ENCODE measurements around the gene MAML2.

The MAML2 gene

GRCh38 chr11:96054870-96055705 is 287.9 kb downstream of the MAML2 start:
- peak overlapping the region; percentile 5 for H3K27ac ChIP-seq (ENCODE audit: poor library complexity, severe bottlenecking)
- no peak for DNase-seq (ENCODE audit: low spot score)
- H3K27me3 ChIP-seq (ENCODE audit: insufficient read depth, poor library complexity, severe bottlenecking), result no peaks in the 10 kb centered on the region
- TF ChIP-seq, protein P1, sequence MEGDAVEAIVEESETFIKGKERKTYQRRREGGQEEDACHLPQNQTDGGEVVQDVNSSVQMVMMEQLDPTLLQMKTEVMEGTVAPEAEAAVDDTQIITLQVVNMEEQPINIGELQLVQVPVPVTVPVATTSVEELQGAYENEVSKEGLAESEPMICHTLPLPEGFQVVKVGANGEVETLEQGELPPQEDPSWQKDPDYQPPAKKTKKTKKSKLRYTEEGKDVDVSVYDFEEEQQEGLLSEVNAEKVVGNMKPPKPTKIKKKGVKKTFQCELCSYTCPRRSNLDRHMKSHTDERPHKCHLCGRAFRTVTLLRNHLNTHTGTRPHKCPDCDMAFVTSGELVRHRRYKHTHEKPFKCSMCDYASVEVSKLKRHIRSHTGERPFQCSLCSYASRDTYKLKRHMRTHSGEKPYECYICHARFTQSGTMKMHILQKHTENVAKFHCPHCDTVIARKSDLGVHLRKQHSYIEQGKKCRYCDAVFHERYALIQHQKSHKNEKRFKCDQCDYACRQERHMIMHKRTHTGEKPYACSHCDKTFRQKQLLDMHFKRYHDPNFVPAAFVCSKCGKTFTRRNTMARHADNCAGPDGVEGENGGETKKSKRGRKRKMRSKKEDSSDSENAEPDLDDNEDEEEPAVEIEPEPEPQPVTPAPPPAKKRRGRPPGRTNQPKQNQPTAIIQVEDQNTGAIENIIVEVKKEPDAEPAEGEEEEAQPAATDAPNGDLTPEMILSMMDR (IDR thresholded peaks at IDR 0.05; ENCODE audit: poor library complexity, severe bottlenecking), result peak; percentile 86
- H3K4me1 ChIP-seq (ENCODE audit: insufficient read depth, poor library complexity, severe bottlenecking), result peaks cover 13% of the 10 kb centered on the region
- no peaks in the 10 kb centered on the region for H3K36me3 ChIP-seq (ENCODE audit: low read depth)
- 0 out of 3 replicates have a peak, but pooled peaks have one; percentile 52 for ATAC-seq (ENCODE audit: low read depth)
- H3K9me3 ChIP-seq (ENCODE audit: severe bottlenecking), result no peaks in the 10 kb centered on the region
- no peak overlapping the region for H3K4me3 ChIP-seq (ENCODE audit: severe bottlenecking)

- Histone ChIP-seq H3K27me3 (ENCODE audit: insufficient read depth, poor library complexity, severe bottlenecking) (no peaks in the 10 kb centered on the region), H3K9me3 (ENCODE audit: severe bottlenecking) (no peaks in the 10 kb centered on the region), H3K36me3 (ENCODE audit: low read depth) (no peaks in the 10 kb centered on the region), H3K27ac (ENCODE audit: poor library complexity, severe bottlenecking) (no peak overlapping the region), H3K4me1 (ENCODE audit: insufficient read depth, poor library complexity, severe bottlenecking) (peaks cover 13% of the 10 kb centered on the region), H3K4me3 (ENCODE audit: severe bottlenecking) (no peak overlapping the region)
- ATAC-seq (ENCODE audit: low read depth), result no peak
- TF ChIP-seq, protein P1 (IDR thresholded peaks at IDR 0.05; ENCODE audit: poor library complexity, severe bottlenecking), result no peak
- no peak for DNase-seq (ENCODE audit: low spot score)
These were observed 289.9 kb downstream of the MAML2 start for GRCh38 chr11:96052921-96053651.

DNA sequence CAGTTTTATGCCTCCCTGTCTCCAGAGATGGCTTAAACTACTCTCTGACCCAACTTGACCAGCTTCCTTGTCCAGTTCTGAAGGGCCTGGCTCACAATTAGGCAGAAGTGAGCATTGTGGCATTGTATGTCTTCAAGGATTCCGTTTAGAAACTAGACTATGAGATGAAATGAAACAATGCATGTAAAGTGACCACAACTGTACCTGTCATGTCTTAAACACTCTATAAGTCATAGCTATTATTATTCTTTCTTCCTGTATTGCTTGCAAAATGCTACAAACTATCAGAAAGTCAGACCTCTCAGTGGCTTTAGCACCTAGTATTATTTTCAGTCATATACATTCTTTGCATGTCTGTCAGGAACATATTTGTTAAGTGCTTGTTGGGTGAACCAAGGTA is 291.2 kb downstream of the MAML2 start:
- Histone ChIP-seq H3K36me3 (ENCODE audit: low read depth) (no peaks in the 10 kb centered on the region), H3K4me1 (ENCODE audit: insufficient read depth, poor library complexity, severe bottlenecking) (peaks cover 13% of the 10 kb centered on the region), H3K27me3 (ENCODE audit: insufficient read depth, poor library complexity, severe bottlenecking) (no peaks in the 10 kb centered on the region), H3K9me3 (ENCODE audit: severe bottlenecking) (no peaks in the 10 kb centered on the region), H3K4me3 (ENCODE audit: severe bottlenecking) (no peak overlapping the region), H3K27ac (ENCODE audit: poor library complexity, severe bottlenecking) (no peak overlapping the region)
- TF ChIP-seq, protein P1 (IDR thresholded peaks at IDR 0.05; ENCODE audit: poor library complexity, severe bottlenecking), result no peak
- DNase-seq (ENCODE audit: low spot score), result no peak
- ATAC-seq (ENCODE audit: low read depth), result no peak

DNA sequence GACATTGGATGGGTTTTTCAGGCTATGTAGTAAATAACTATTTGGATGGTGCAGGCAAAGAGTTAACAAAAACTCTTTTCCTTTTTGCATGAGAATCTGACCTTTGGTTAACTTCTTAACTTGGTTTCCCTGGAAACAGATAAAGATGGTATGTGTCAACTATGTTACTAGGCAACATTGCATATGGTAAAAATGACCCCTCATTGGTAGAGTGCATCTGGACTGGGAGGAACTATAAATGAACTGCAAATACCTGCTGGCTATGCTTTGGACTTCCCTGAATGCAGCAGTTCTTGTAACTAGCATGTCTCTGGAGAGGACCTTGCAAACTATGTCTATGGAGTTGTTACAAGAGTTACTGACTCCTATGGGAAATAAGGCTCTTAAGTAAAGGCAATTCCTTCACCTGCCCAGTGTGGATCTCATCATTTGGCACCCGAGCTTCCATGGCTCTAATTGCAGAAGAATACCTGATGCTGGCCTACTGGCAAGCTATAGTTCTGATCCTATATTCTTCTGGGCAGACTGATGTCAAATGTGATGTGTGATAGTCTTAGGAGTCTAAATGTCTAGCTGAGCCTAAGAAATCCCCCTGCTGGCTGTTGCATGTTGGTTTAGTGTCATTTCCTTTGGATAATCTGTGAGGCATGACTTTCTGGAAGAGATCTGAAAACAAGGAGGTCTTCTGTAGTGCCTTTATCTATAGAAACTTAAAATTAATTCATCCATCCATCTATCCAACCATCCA is 292.4 kb downstream of the MAML2 start:
- H3K36me3 ChIP-seq (ENCODE audit: low read depth), result no peaks in the 10 kb centered on the region
- ATAC-seq (ENCODE audit: low read depth), result no peak
- peaks cover 8% of the 10 kb centered on the region for H3K4me1 ChIP-seq (ENCODE audit: insufficient read depth, poor library complexity, severe bottlenecking)
- DNase-seq (ENCODE audit: low spot score), result no peak
- no peaks in the 10 kb centered on the region for H3K27me3 ChIP-seq (ENCODE audit: insufficient read depth, poor library complexity, severe bottlenecking)
- no peaks in the 10 kb centered on the region for H3K9me3 ChIP-seq (ENCODE audit: severe bottlenecking)
- H3K27ac ChIP-seq (ENCODE audit: poor library complexity, severe bottlenecking), result no peak overlapping the region
- H3K4me3 ChIP-seq (ENCODE audit: severe bottlenecking), result no peak overlapping the region
- TF ChIP-seq, protein P1 (IDR thresholded peaks at IDR 0.05; ENCODE audit: poor library complexity, severe bottlenecking), result no peak

All from RWPE2 (cell line).